Measurements from ENCODE around the gene OTOG.

- TF ChIP-seq, protein P1, sequence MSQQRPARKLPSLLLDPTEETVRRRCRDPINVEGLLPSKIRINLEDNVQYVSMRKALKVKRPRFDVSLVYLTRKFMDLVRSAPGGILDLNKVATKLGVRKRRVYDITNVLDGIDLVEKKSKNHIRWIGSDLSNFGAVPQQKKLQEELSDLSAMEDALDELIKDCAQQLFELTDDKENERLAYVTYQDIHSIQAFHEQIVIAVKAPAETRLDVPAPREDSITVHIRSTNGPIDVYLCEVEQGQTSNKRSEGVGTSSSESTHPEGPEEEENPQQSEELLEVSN (IDR thresholded peaks at IDR 0.05), result no peak
- TF ChIP-seq NRF1 (IDR thresholded peaks at IDR 0.05; ENCODE audit: low read depth, low read length), result no peak
- TF ChIP-seq, protein P2, sequence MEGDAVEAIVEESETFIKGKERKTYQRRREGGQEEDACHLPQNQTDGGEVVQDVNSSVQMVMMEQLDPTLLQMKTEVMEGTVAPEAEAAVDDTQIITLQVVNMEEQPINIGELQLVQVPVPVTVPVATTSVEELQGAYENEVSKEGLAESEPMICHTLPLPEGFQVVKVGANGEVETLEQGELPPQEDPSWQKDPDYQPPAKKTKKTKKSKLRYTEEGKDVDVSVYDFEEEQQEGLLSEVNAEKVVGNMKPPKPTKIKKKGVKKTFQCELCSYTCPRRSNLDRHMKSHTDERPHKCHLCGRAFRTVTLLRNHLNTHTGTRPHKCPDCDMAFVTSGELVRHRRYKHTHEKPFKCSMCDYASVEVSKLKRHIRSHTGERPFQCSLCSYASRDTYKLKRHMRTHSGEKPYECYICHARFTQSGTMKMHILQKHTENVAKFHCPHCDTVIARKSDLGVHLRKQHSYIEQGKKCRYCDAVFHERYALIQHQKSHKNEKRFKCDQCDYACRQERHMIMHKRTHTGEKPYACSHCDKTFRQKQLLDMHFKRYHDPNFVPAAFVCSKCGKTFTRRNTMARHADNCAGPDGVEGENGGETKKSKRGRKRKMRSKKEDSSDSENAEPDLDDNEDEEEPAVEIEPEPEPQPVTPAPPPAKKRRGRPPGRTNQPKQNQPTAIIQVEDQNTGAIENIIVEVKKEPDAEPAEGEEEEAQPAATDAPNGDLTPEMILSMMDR (IDR thresholded peaks at IDR 0.05; ENCODE audit: control extremely low read depth in 1 of 3, insufficient read depth in 1 of 3, low read depth in 1 of 3, low read length in 3 of 3), result no peak
- no peak for TF ChIP-seq EZH2 (IDR thresholded peaks at IDR 0.05; ENCODE audit: low read depth, low read length, severe bottlenecking)
Observed at GRCh38 chr11:17517186-17517585, 29.9 kb upstream of the OTOG start.
